Common myeloid progenitor, CD34-positive (primary cell): ENCODE data around the gene ZNF266.

ENCODE experiments used
- CTCF ChIA-PET: fragments of 350-600 bp; sonication (Branson Sonifier 250); formaldehyde crosslinking; loops from one replicate; lab custom pipeline; 2021; ENCODE audit warnings: antibody characterized with exemption; lab: Charles Lee
- POLR2A ChIA-PET: fragments of 350-600 bp; sonication (Branson Sonifier 250); formaldehyde crosslinking; loops from one replicate; lab custom pipeline; 2021; ENCODE audit warnings: antibody characterized with exemption; lab: Charles Lee
- DNase-seq, 3 donors: peaks; one replicate each; pipeline versions ENCODE4 v3.0.0 to v3.0.0-alpha.2; 2013
- H3K27ac ChIP-seq, 2 experiments: 1 replicate in 1 of 2; 2 replicates in 1 of 2; pipeline ENCODE4 v1.7.0; 2013; ENCODE audit warnings: inconsistent platforms in 2 of 2, low read length in 2 of 2, mild to moderate bottlenecking in 2 of 2, low read depth in 1 of 2, moderate library complexity in 1 of 2; ENCODE audit not compliant: severe bottlenecking in 2 of 2, insufficient read depth in 1 of 2, poor library complexity in 1 of 2
- H3K27me3 ChIP-seq, 5 experiments: replicated peaks in 2 of 5; 1 replicate in 3 of 5; 2 replicates in 2 of 5; pipeline versions ENCODE4 v1.6.1 to v1.7.0; 2013; ENCODE audit warnings: low read length in 4 of 5, mild to moderate bottlenecking in 2 of 5, moderate library complexity in 2 of 5, inconsistent platforms in 1 of 5; ENCODE audit not compliant: insufficient read depth in 5 of 5, control insufficient read depth in 4 of 5
- H3K36me3 ChIP-seq, 4 experiments: 1 replicate in 2 of 4; 2 replicates in 2 of 4; pipeline versions ENCODE4 v1.6.1 to v1.7.0; 2013; ENCODE audit warnings: low read length in 3 of 4, control low read depth in 1 of 4, mild to moderate bottlenecking in 1 of 4; ENCODE audit not compliant: control insufficient read depth in 4 of 4, insufficient read depth in 4 of 4
- H3K4me1 ChIP-seq, 4 experiments: 1 replicate in 3 of 4; 2 replicates in 1 of 4; pipeline versions ENCODE4 v1.6.1 to v1.7.1; 2013; ENCODE audit warnings: low read length in 3 of 4, mild to moderate bottlenecking in 3 of 4, control low read depth in 1 of 4, inconsistent platforms in 1 of 4, moderate library complexity in 1 of 4; ENCODE audit not compliant: control insufficient read depth in 4 of 4, insufficient read depth in 4 of 4; ENCODE audit errors: control extremely low read depth in 1 of 4
- H3K4me3 ChIP-seq, 7 experiments: 1 replicate in 4 of 7; 2 replicates in 3 of 7; pipeline versions ENCODE4 v1.5.1 to v1.7.0; 2013; ENCODE audit warnings: mild to moderate bottlenecking in 7 of 7, low read length in 6 of 7, moderate library complexity in 6 of 7, inconsistent platforms in 2 of 7, low read depth in 2 of 7, control low read depth in 1 of 7; ENCODE audit not compliant: insufficient read depth in 4 of 7, control insufficient read depth in 1 of 7; ENCODE audit errors: extremely low read depth in 1 of 7
- H3K9me3 ChIP-seq, 5 experiments: 1 replicate in 4 of 5; 2 replicates in 1 of 5; pipeline versions ENCODE4 v1.6.1 to v1.7.1; 2013; ENCODE audit warnings: low read length in 4 of 5, mild to moderate bottlenecking in 2 of 5, inconsistent platforms in 1 of 5, low read depth in 1 of 5, moderate library complexity in 1 of 5; ENCODE audit not compliant: control insufficient read depth in 4 of 5, insufficient read depth in 2 of 5; ENCODE audit errors: control extremely low read depth in 1 of 5
- WGBS: methylation state at CpG from one replicate; pipeline ENCODE4 v1.1.5; 2013; ENCODE audit not compliant: insufficient coverage; 5-methylcytosine and 5-hydroxymethylcytosine counted together

ZNF266 gene

DNA sequence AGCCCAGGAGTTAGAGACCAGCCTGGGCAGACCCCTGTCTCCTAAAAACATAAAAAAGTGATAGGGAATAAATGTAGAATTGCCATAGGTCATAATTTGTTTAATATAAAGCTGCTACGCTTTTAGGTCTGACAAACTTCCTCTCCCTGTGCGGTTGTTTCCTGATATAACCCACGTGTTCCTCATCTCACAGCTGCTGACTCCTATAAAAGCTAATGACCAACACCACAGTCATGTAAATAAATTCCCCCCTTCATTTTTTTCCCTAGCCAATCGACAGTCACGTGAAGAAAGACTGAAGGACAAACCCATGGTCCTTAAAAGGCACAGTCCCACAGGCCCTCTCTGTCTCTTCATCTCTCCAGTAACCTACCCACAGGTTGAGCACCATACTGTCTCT lies 27.5 kb downstream of the ZNF266 start:
- Histone ChIP-seq H3K9me3 (peaks cover 7 to 64% (median 54%) of the 10 kb centered on the region in 5 experiments), H3K4me1 (peaks cover 0 to 14% (median 7%) of the 10 kb centered on the region in 4 experiments), H3K4me3 (peak overlapping the region in 3 of 7 experiments; percentile 62 to 80 (median 79)), H3K27ac (no peak overlapping the region), H3K27me3 (peaks cover 0 to 12% (median 0%) of the 10 kb centered on the region in 5 experiments), H3K36me3 (peaks cover 2 to 15% (median 6%) of the 10 kb centered on the region in 4 experiments)
- POLR2A ChIA-PET, result no interaction called here
- 62% methylated on average over 4 of the region's 5 CpGs for WGBS
- no peak for DNase-seq
- CTCF ChIA-PET, result interaction anchor here (0.9 kb wide), 1 partner anchor 11 kb away, joined by 3 read pairs; no protein-coding TSS in a partner anchor

DNA sequence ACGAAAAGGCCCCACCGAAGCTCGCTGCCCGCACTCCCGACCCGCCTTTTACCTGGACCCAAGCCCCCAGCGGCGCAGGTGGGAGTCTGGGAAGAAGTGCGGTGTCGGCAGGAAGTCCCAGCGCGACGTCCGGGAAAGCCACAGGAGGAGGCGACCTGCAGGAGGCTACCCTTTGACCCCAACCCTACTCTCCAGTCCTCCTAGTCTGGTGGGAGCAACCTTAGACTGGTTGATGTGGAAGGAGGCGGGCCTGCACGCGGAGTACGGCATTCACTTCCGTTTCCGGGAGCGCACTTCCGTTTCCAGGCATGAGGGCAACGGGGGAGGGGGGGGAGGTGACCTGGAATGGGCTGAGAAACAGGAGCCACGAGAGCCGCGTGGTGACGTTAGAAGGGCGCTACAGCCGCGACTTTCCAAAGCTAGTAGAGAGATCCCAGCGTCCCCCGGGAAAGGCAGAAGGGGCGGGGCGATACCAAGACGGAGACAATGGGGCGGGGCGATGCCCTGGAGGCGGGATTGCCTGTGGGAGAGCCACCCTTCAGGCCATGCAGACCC lies 28.5 kb downstream of the ZNF266 start:
- Histone ChIP-seq H3K27me3 (peaks cover 0 to 12% (median 0%) of the 10 kb centered on the region in 5 experiments), H3K36me3 (peaks cover 0 to 6% (median 0%) of the 10 kb centered on the region in 4 experiments), H3K4me3 (peak overlapping the region; percentile 43 to 80 (median 67)), H3K4me1 (peaks cover 0 to 14% (median 7%) of the 10 kb centered on the region in 4 experiments), H3K27ac (no peak overlapping the region), H3K9me3 (peaks cover 4 to 55% (median 45%) of the 10 kb centered on the region in 5 experiments)
- WGBS, result 2% methylated on average over 32 of the region's 39 CpGs
- POLR2A ChIA-PET, result no interaction called here
- CTCF ChIA-PET, result no interaction called here
- DNase-seq, result peak; percentile 51 to 73 (median 70)

DNA sequence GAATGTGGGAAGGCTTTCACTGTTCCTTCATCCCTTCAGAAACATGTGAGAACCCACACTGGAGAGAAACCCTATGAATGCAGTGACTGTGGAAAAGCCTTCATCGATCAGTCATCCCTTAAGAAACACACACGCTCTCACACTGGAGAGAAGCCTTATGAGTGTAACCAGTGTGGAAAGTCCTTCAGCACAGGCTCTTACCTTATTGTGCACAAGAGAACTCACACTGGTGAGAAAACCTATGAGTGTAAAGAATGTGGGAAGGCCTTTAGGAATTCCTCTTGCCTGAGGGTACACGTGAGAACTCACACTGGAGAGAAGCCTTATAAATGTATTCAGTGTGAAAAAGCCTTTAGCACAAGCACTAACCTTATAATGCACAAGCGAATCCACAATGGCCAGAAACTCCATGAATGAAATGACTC lies 54.0 kb downstream of the ZNF266 start:
- Histone ChIP-seq H3K4me3 (peak overlapping the region in 1 of 7 experiments; percentile 54), H3K4me1 (no peaks in the 10 kb centered on the region), H3K27me3 (no peaks in the 10 kb centered on the region), H3K9me3 (peaks cover 19 to 92% (median 74%) of the 10 kb centered on the region in 5 experiments), H3K36me3 (peaks cover 44 to 93% (median 57%) of the 10 kb centered on the region in 4 experiments), H3K27ac (no peak overlapping the region)
- no peak for DNase-seq
- WGBS, result 71% methylated on average over 4 of the region's 4 CpGs
- CTCF ChIA-PET, result no interaction called here
- POLR2A ChIA-PET, result no interaction called here

DNA sequence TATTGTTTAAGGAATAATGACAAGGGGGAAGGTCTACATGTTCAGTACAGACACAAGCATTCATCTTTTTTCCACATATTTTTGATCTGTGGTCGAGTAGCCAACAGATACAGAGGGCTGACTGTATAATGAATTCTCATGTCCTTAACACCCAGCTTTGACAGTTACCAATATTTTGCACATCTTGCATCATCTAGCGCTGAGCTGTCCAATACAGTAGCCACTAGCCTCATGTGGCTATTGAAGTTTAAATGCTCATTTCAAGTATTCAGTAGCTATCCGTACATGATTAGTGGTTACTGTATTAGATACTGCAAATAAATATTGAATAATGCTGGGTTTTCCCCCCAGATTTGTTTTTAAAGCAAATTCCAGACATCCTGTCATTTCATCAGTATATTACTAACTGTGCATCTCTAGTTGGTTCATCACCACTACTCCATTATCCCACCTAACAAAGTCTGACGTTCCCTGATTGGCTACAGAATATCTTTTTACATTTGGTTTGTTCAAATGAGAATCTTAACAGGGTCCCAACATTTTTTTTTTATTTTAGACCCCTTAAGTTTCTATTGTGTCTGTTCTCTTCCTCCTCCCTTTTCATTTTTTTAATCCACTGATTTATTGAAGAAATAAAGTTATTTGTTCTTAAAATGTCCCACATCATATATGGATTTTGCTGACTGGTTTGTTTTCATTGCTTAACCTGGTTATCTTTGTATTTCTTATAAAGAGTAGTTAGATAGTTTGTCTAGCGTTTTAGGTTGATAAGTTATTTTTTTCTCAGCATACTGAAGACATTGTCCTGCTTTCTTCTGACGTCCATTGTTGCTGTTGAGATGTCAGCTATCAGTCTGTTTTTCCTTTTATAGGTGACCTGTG lies 64.4 kb downstream of the ZNF266 start:
- no peaks in the 10 kb centered on the region for H3K4me1 ChIP-seq
- H3K27ac ChIP-seq, result no peak overlapping the region
- peak overlapping the region in 1 of 7 experiments; percentile 5 for H3K4me3 ChIP-seq
- H3K27me3 ChIP-seq, result no peaks in the 10 kb centered on the region
- ChIA-PET POLR2A (no interaction called here), CTCF (no interaction called here)
- WGBS, result 100% methylated on average over 5 of the region's 6 CpGs
- peaks cover 8 to 75% (median 24%) of the 10 kb centered on the region in 5 experiments for H3K9me3 ChIP-seq
- peaks cover 0 to 23% (median 2%) of the 10 kb centered on the region in 4 experiments for H3K36me3 ChIP-seq
- no peak for DNase-seq

DNA sequence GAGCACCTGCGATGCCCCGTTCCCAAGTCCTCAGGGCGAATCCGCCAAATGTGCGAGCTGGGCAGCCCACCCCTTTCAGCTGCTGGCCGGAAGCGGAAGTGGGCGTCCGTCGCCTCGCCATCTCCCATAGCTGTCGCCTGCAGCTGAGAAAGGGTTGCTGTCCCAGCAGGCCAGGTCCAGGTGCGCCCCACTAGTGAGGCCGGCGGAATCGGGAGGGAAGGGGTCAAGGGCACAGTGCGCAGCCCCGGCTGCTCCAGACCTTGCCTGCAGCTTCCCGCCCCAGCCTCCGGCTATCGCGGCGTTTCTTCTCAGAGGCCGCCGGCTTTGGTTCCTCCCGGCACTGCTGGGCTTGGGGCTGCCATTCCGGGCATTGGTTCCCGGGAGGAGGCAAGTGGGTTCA lies 72.5 kb downstream of the ZNF266 start, which contains the start of gene ZNF177:
TSS of gene ZNF177 (plus strand) at position 109 of the 400 bp plus-strand sequence. CDS start 15,299 bp downstream, outside the sequence.
- Histone ChIP-seq H3K27ac (no peak within 1 kb of the TSS), H3K9me3 (peaks cover 6 to 53% (median 35%) of the 10 kb centered on the region in 5 experiments), H3K4me3 (peak within 1 kb of the TSS; percentile 24 to 85 (median 56)), H3K36me3 (peaks cover 0 to 11% (median 2%) of the 10 kb centered on the region in 4 experiments), H3K4me1 (peaks cover 0 to 10% (median 1%) of the 10 kb centered on the region in 4 experiments), H3K27me3 (peaks cover 0 to 3% (median 0%) of the 10 kb centered on the region in 5 experiments)
- WGBS, result 5% methylated on average over 20 of the region's 28 CpGs
- ChIA-PET POLR2A (no interaction called here), CTCF (no interaction called here)
- DNase-seq, result peak; percentile 8 to 60 (median 38)
